ENCODE results near the gene ITGA4. TPM values are rescaled to one million over a fixed set of nuclear protein-coding genes. Genes with fewer than 3 reads are reported as not detected.

Gene ITGA4
- total and polyA plus RNA-seq, 2 of the 13 experiments (the other 11 are each of a cell fraction or from before 2014, with no cell fraction given), result not detected

GRCh38 chr2:181563101-181563692 lies 106.0 kb downstream of the ITGA4 start:
- WGBS (ENCODE audit: low lambda C conversion rate), result 0% methylated on average over 1 of the region's 1 CpG
- POLR2A ChIA-PET, result no interaction called here
- Histone ChIP-seq H2AFZ (ENCODE audit: low read length) (no peak overlapping the region), H3K4me2 (ENCODE audit: low read depth, low read length) (no peak overlapping the region), H3K9ac (ENCODE audit: insufficient read depth, low read depth, low read length) (no peak overlapping the region), H3K27me3 (ENCODE audit: control insufficient read depth in 1 of 2, insufficient read depth in 2 of 2, low read length in 2 of 2) (no peaks in the 10 kb centered on the region), H3K4me1 (ENCODE audit: insufficient read depth, low read length) (no peaks in the 10 kb centered on the region), H4K20me1 (ENCODE audit: insufficient read depth, low read length) (no peaks in the 10 kb centered on the region), H3K4me3 (replicated peaks in 1 of 3; ENCODE audit: insufficient read depth in 1 of 3, low read depth in 2 of 3, low read length in 3 of 3) (no peak overlapping the region), H3K79me2 (ENCODE audit: insufficient read depth, low read length) (no peaks in the 10 kb centered on the region), H3K36me3 (replicated peaks in 1 of 2; ENCODE audit: control insufficient read depth in 1 of 2, insufficient read depth in 2 of 2, low read length in 2 of 2) (no peaks in the 10 kb centered on the region), H3K9me3 (ENCODE audit: low read length) (no peaks in the 10 kb centered on the region), H3K27ac (ENCODE audit: extremely low read length, insufficient read depth, low read length) (no peak overlapping the region)
- BruUV-seq (replicated peaks), result no TSS peak
- CTCF ChIA-PET (ENCODE audit: low intra/inter-chr PET ratio, low total read pairs), result no interaction called here
- no peak for TF ChIP-seq KLF16 (CRISPR knock-in tag; IDR thresholded peaks at IDR 0.05)
- TF ChIP-seq DR1 (CRISPR knock-in tag; IDR thresholded peaks at IDR 0.05), result no peak
- TF ChIP-seq ISX (CRISPR knock-in tag; conservative IDR thresholded peaks at IDR 0.05), result no peak
- TF ChIP-seq TRIM24 (CRISPR knock-in tag; IDR thresholded peaks at IDR 0.05), result no peak
- TF ChIP-seq FOXK1 (CRISPR knock-in tag; IDR thresholded peaks at IDR 0.05; ENCODE audit: borderline replicate concordance, low read depth), result no peak
- no peak for TF ChIP-seq NCOR1 (IDR thresholded peaks at IDR 0.05; ENCODE audit: borderline replicate concordance, low read length)
- TF ChIP-seq KLF11 (CRISPR knock-in tag; IDR thresholded peaks at IDR 0.05), result no peak
- TF ChIP-seq ATF7 (IDR thresholded peaks at IDR 0.05), result no peak
- TF ChIP-seq ATF7 (CRISPR knock-in tag; IDR thresholded peaks at IDR 0.05), result no peak
- no peak for TF ChIP-seq SOX6 (IDR thresholded peaks at IDR 0.05)
- no peak for TF ChIP-seq SOX6 (CRISPR knock-in tag; IDR thresholded peaks at IDR 0.05)
- TF ChIP-seq SIN3B (IDR thresholded peaks at IDR 0.05; ENCODE audit: low read length), result no peak
- no peak for TF ChIP-seq SYNCRIP (IDR thresholded peaks at IDR 0.05; ENCODE audit: insufficient read depth, low read depth, low read length)
- TF ChIP-seq ZNF562 (CRISPR knock-in tag; IDR thresholded peaks at IDR 0.05; ENCODE audit: borderline replicate concordance), result no peak
- no peak for TF ChIP-seq ATF6 (CRISPR knock-in tag; conservative IDR thresholded peaks at IDR 0.05)
- TF ChIP-seq CBFB (CRISPR knock-in tag; IDR thresholded peaks at IDR 0.05), result no peak
- no peak for TF ChIP-seq ZNF18 (CRISPR knock-in tag; IDR thresholded peaks at IDR 0.05; ENCODE audit: insufficient replicate concordance)
- TF ChIP-seq ZSCAN30 (CRISPR knock-in tag; IDR thresholded peaks at IDR 0.05), result no peak
- TF ChIP-seq ARID3A (IDR thresholded peaks at IDR 0.05; ENCODE audit: low read depth, low read length), result no peak
- no peak for TF ChIP-seq POLR2G (IDR thresholded peaks at IDR 0.05; ENCODE audit: low read depth, low read length)
- no peak for TF ChIP-seq NCOA5 (CRISPR knock-in tag; IDR thresholded peaks at IDR 0.05)
- no peak for TF ChIP-seq KDM6A (CRISPR knock-in tag; IDR thresholded peaks at IDR 0.05; ENCODE audit: low read depth)
- intact Hi-C loops (cut with micrococcal nuclease; ENCODE audit: unreplicated experiment), result no loop called here
- DNase-seq (ENCODE audit: low spot score), result no peak
- in situ Hi-C loops (cut with HindIII; ENCODE audit: extremely low pct_ligation_motif_present, low pct_unique_long_range_greater_than_20kb), result no loop called here
- FAIRE-seq, result no peak
- no peak for ATAC-seq

Data from HepG2 (cell line).